Measurements from ENCODE around the gene SMIM17.

- no peak for TF ChIP-seq MAFK (IDR thresholded peaks at IDR 0.05; ENCODE audit: low read depth, low read length)
- no peak for TF ChIP-seq CTCF (conservative IDR thresholded peaks at IDR 0.05; ENCODE audit: low read depth, low read length)
Observed at GRCh38 chr19:56637976-56638555, 4.9 kb upstream of the SMIM17 start.

All from IMR-90 (cell line).